HL-60 (cell line): Measurements from ENCODE around the gene SCAF4.
"Not testable (repeated sequence)": the region's sequence is repeated elsewhere in the genome, so short reads cannot be mapped to it uniquely, and the experiment has no call there.

Experiments used
- DNase-seq, 2 experiments: peaks; one replicate each; pipeline ENCODE4 v3.0.0-alpha.2; 2010 to 2020; ENCODE audit warnings: low read depth in 1 of 2, low spot score in 1 of 2
- H3K27ac ChIP-seq: fragments of 250-450 bp; sonication (Bioruptor Pico); replicated peaks from 2 replicates; pipeline ENCODE4 v1.5.1; 2020; ENCODE audit warnings: mild to moderate bottlenecking, moderate library complexity
- H3K27me3 ChIP-seq: fragments of 250-450 bp; sonication (Bioruptor Pico); 2 replicates; pipeline ENCODE4 v1.5.1; 2021; ENCODE audit warnings: mild to moderate bottlenecking, moderate library complexity; ENCODE audit not compliant: insufficient read depth, poor library complexity, severe bottlenecking
- H3K4me3 ChIP-seq: replicated peaks from 2 replicates; pipeline ENCODE4 v1.5.1; 2011; ENCODE audit warnings: mild to moderate bottlenecking, control low read depth, low read length; ENCODE audit not compliant: insufficient read depth
- GABPA ChIP-seq: IDR thresholded peaks from 2 replicates; pipeline ENCODE4 v1.6.1; 2012; ENCODE audit warnings: low read depth
- POLR2AphosphoS5 ChIP-seq: IDR thresholded peaks from 2 replicates; pipeline ENCODE4 v1.6.1; 2012; ENCODE audit warnings: low read depth
- SPI1 ChIP-seq: IDR thresholded peaks from 2 replicates; pipeline ENCODE4 v1.6.1; 2012; ENCODE audit warnings: low read depth, mild to moderate bottlenecking, borderline replicate concordance
- TF ChIP-seq, protein P1 (sequence below): IDR thresholded peaks from 2 replicates; pipeline ENCODE4 v1.6.1; 2012; ENCODE audit warnings: low read depth; ENCODE audit not compliant: insufficient replicate concordance
- TF ChIP-seq, protein P2 (sequence below): IDR thresholded peaks from one replicate; pipeline ENCODE4 v1.5.1; 2011; ENCODE audit warnings: low read length, control low read depth, inconsistent platforms; ENCODE audit not compliant: insufficient read depth

Gene SCAF4

DNA sequence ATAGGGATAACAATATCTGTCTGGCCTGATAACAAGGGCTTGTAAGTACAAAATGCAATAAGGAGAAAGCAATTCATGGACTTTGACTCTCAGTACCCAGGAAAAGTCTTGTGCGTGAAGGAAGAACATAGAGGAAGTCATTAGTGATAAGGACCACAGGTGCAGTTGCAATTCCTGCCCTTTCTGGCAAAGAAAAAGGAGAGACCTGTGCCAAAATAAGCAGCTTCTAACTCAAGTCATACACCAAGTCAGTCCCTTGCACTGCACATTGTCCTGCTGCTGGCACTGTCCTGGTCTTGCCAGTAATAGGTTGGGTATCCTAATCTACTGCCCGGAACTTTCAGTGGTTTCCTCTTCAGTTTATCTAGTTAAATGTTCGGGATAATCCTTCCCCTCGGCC, 87.3 kb downstream of the SCAF4 start:
- H3K4me3 ChIP-seq = no peak overlapping the region

DNA sequence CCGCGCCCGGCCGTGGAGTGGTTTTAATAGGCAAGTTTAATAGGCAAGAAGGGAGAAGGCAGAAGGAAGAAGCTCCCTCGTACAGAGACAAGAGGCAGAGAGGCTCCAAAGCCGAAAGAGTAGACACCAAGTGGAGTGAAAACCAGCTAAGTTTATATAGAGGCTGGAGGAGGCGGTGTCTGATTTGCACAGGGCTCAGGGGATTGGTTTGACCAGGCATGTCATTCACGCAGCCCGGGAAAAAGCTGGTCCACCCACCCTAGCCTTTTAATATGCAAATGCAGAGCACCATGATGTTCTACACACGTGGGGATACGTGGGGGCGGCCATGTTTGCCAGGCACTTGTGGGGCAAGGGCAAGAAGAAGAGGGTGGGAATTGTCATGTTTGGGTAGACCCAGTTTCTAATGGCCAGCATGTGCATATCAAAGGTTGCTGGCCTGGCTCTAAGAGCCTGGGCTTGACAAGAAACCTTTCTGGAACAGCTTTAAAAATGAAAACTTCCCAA, 90.4 kb downstream of the SCAF4 start:
- Histone ChIP-seq H3K27ac (no peak overlapping the region), H3K27me3 (no peaks in the 10 kb centered on the region), H3K4me3 (no peak overlapping the region)
- no peak for DNase-seq
- TF ChIP-seq GABPA = no peak
- TF ChIP-seq, protein P1, sequence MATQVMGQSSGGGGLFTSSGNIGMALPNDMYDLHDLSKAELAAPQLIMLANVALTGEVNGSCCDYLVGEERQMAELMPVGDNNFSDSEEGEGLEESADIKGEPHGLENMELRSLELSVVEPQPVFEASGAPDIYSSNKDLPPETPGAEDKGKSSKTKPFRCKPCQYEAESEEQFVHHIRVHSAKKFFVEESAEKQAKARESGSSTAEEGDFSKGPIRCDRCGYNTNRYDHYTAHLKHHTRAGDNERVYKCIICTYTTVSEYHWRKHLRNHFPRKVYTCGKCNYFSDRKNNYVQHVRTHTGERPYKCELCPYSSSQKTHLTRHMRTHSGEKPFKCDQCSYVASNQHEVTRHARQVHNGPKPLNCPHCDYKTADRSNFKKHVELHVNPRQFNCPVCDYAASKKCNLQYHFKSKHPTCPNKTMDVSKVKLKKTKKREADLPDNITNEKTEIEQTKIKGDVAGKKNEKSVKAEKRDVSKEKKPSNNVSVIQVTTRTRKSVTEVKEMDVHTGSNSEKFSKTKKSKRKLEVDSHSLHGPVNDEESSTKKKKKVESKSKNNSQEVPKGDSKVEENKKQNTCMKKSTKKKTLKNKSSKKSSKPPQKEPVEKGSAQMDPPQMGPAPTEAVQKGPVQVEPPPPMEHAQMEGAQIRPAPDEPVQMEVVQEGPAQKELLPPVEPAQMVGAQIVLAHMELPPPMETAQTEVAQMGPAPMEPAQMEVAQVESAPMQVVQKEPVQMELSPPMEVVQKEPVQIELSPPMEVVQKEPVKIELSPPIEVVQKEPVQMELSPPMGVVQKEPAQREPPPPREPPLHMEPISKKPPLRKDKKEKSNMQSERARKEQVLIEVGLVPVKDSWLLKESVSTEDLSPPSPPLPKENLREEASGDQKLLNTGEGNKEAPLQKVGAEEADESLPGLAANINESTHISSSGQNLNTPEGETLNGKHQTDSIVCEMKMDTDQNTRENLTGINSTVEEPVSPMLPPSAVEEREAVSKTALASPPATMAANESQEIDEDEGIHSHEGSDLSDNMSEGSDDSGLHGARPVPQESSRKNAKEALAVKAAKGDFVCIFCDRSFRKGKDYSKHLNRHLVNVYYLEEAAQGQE = no peak
- no peak for TF ChIP-seq POLR2AphosphoS5
- TF ChIP-seq SPI1 = no peak
- TF ChIP-seq, protein P2, sequence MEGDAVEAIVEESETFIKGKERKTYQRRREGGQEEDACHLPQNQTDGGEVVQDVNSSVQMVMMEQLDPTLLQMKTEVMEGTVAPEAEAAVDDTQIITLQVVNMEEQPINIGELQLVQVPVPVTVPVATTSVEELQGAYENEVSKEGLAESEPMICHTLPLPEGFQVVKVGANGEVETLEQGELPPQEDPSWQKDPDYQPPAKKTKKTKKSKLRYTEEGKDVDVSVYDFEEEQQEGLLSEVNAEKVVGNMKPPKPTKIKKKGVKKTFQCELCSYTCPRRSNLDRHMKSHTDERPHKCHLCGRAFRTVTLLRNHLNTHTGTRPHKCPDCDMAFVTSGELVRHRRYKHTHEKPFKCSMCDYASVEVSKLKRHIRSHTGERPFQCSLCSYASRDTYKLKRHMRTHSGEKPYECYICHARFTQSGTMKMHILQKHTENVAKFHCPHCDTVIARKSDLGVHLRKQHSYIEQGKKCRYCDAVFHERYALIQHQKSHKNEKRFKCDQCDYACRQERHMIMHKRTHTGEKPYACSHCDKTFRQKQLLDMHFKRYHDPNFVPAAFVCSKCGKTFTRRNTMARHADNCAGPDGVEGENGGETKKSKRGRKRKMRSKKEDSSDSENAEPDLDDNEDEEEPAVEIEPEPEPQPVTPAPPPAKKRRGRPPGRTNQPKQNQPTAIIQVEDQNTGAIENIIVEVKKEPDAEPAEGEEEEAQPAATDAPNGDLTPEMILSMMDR = no peak

More for the DNA sequence above, 87.3 kb downstream of the SCAF4 start:
- DNase-seq = no peak
- no peaks in the 10 kb centered on the region for H3K27me3 ChIP-seq
- TF ChIP-seq POLR2AphosphoS5 = no peak
- TF ChIP-seq, protein P1 = no peak
- no peak for TF ChIP-seq SPI1
- TF ChIP-seq GABPA = no peak
- TF ChIP-seq, protein P2 = no peak
- no peak overlapping the region for H3K27ac ChIP-seq

DNA sequence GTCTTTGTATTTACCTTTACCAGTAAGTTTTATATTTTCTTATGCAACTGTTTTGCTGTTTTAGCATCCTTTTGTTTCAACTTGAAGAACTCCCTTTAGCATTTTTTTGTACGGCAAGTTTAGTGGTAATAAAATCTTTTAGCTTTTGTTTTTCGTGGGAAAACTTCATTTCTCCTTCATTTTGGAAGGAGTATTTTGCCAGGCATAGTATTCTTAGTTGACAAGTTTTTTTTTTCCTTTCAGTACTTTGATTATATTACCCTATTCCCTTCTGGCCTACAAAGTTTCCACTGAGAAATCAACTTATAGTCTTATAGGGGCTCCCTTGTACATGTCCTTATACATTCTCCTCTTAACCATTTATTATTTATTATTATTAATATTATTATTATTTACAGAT, 95.0 kb downstream of the SCAF4 start:
- H3K4me3 ChIP-seq = no peak overlapping the region
- no peak for TF ChIP-seq GABPA
- TF ChIP-seq POLR2AphosphoS5 = no peak
- TF ChIP-seq SPI1 = no peak
- no peak for DNase-seq
- H3K27me3 ChIP-seq = no peaks in the 10 kb centered on the region
- H3K27ac ChIP-seq = no peak overlapping the region

DNA sequence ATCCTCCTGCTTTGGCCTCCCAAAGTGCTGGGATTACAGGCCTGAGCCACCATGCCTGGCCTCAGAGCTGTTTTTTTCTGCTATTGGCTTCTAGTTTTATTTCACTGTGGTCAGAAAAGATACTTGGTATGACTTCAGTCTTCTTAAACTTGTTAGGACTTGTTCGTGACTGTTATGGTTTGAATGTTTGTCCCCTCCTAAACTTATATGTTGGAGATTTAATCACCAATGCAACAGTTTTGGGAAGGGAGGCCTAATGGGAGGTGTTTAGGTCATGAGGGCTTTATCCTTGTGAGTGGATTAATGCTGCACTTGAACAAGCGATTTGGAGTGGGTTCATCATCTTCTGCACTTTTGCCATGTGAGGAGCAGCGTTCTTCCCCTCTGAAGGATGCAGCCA, 96.9 kb downstream of the SCAF4 start:
- no peak for TF ChIP-seq POLR2AphosphoS5
- TF ChIP-seq, protein P2 = no peak
- TF ChIP-seq, protein P1 = no peak
- TF ChIP-seq GABPA = no peak
- TF ChIP-seq SPI1 = no peak
- DNase-seq = no peak
- no peak overlapping the region for H3K4me3 ChIP-seq
- H3K27ac ChIP-seq = no peak overlapping the region
- H3K27me3 ChIP-seq = no peaks in the 10 kb centered on the region

DNA sequence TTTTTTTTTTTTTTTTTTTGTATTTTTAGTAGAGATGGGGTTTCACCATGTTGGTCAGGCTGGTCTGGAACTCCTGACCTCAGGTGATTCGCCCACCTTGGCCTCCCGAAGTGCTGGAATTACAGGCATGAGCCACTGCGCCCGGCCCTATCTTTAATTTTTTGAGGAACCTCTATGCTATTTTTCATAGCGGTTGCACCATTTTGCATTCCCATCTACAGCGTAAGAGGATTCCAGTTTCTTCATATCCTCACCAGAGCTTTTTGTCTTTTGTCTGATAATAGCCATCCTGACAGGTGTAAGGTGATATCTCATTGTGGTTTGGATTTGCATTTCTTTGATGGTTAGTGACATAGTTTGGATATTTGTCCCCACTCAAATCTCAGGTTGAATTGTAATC, 100.0 kb downstream of the SCAF4 start:
- H3K27ac ChIP-seq, H3K4me3 ChIP-seq, DNase-seq, H3K27me3 ChIP-seq: not testable (repeated sequence)
